ENCODE results near the gene THAP4.

GRCh38 chr2:241677392-241677791 is 40.4 kb upstream of the THAP4 start:
- TF ChIP-seq EZH2phosphoT487 (IDR thresholded peaks at IDR 0.05; ENCODE audit: low read depth) (no peak), CTCF (IDR thresholded peaks at IDR 0.05; ENCODE audit: low read depth, low read length) (no peak)
